GM21423 (cell line): ENCODE results near the gene SIDT1.

ENCODE experiments used
- ATAC-seq: cut with Tn5 transposase; IDR thresholded peaks from one replicate; pipeline ENCODE4 v1.9.1; 2021; ENCODE audit warnings: mild to moderate bottlenecking, moderate library complexity; ENCODE audit not compliant: unreplicated experiment

Gene SIDT1

GRCh38 chr3:113531826-113532697, at the start of gene SIDT1:
Gene SIDT1, plus strand, starts transcription at chr3:113532555. Its CDS starts 467 bp downstream, at chr3:113533022.
- peak; percentile 63 for ATAC-seq

GRCh38 chr3:113485161-113485609, 47.2 kb upstream of the SIDT1 start:
- no peak for ATAC-seq

- no peak for ATAC-seq
Measured at GRCh38 chr3:113495035-113495434, 37.3 kb upstream of the SIDT1 start.

GRCh38 chr3:113496924-113497323, 35.4 kb upstream of the SIDT1 start:
- ATAC-seq, result no peak

- ATAC-seq, result no peak
Measured at GRCh38 chr3:113498221-113499005, 33.9 kb upstream of the SIDT1 start.

GRCh38 chr3:113499081-113499480, 33.3 kb upstream of the SIDT1 start:
- no peak for ATAC-seq

- ATAC-seq, result no peak
Measured at GRCh38 chr3:113501597-113501996, 30.8 kb upstream of the SIDT1 start.

DNA sequence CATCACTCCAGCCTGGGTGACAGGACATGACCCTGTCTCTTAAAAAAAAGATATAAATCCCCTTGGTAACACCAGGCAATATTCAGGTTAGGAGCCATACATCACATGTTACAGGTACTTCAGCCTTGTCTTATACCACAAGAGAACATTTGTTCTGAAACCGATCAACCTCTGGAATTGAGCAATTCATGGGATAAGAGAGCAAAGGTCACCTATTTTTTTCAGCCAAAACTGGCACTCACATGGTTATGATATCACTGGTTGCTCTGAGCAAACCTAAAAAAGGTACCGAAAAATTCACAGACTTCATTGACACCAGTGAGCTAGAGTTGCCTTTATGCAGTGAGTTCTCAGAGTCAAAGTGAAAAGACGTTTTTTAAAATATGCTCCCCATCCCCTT, 26.5 kb upstream of the SIDT1 start:
- no peak for ATAC-seq

DNA sequence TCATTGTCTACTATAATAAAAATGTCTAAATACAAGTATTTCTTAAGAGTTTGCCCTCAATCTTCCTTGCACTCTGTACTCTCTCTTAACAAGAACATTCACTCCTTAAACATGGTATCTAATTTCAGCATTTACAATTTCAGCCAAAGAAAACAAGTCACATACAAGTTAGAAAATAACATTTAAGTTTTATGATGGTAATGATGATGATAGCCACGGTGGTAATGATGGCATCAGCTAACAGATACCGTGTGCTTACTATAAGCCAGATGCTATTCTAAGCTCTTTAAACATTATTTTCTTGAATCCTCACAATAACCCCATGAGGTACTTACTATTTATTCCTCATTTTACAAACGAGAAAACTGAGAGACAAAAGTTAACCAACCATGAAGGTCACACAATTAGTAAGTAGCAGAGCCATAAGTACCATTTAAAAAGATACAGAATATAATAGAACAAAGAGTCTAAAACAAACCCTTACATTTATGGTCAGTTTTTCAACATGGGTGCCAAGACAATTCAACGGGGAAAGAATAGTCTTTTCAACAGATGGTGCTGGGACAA, 24.8 kb upstream of the SIDT1 start:
- no peak for ATAC-seq

DNA sequence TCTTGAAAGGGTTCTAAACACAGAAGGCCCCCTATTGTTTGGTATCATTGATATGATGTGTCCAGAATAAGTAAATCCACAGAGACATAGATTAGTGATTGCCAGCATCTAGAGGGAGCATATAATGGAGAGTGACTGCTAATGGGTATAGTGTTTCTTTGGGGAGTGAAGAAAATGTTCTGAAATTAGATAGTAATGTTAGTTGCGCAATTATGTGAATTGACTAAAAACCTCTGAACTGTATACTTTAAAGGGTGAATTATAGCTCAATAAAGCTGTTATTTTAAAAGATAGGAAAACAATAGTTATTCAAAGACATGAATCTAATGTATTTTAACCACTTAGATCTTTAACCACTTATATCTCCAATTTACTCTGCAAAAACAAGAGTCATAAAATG, 23.4 kb upstream of the SIDT1 start:
- ATAC-seq, result no peak

GRCh38 chr3:113514265-113514769, 18.0 kb upstream of the SIDT1 start:
- peak; percentile 1 for ATAC-seq

- ATAC-seq, result no peak
Measured at GRCh38 chr3:113516115-113516505, 16.2 kb upstream of the SIDT1 start.

GRCh38 chr3:113521981-113522380, 10.4 kb upstream of the SIDT1 start:
- ATAC-seq, result no peak

- ATAC-seq, result no peak
Measured at GRCh38 chr3:113523241-113523640, 9.1 kb upstream of the SIDT1 start.

- peak; percentile 26 for ATAC-seq
Measured at GRCh38 chr3:113532698-113533533, 561 bp downstream of the SIDT1 start.

- ATAC-seq, result peak; percentile 24
Measured at GRCh38 chr3:113533534-113533892, 1.2 kb downstream of the SIDT1 start.

DNA sequence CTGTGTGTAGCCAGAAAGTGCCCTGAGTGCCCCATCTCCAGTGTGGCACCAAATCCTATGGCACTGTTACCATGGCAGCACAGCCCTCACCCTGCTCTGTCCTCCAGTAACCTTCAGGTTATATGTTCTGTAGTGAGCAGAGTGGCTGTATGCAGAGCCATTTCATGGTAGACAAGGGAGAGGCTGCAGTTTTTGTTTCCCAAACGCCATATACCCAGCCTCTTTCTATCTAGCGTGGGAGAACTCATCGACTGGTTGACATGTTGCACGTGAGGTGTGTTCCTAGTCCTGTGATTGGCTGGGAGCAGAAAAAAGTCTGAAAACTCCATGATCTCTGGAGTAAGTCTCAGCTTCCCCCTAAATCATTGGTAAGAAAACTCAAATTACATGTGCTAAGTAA, 2.0 kb downstream of the SIDT1 start:
- no peak for ATAC-seq

GRCh38 chr3:113535898-113536297, 3.5 kb downstream of the SIDT1 start:
- ATAC-seq, result no peak

DNA sequence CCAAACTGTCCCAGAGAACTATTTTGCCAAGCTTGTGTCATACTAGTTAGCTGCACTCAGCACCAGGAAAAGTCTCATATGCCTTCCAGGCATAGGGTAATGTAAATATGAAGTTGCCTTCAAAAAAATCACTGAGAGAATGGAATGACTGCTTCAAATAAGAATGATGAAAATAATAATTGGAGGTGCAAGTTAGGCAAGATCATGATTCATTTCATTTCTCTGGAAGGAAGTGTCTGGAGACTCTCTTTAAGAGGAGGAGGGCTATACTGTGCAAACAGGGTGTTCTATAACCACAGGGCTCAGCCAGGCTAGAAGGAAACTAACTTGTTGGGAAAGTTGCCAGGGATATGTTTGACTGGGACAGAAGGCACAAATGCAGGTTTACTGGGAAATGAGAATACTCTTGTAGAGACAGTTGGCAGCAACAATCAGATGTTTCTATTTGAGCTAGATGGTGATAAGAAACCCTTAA, 4.3 kb downstream of the SIDT1 start:
- ATAC-seq, result no peak

- ATAC-seq, result no peak
Measured at GRCh38 chr3:113537155-113537554, 4.8 kb downstream of the SIDT1 start.
